Measurements from ENCODE around the gene ARFRP1. TPM values are rescaled to one million over a fixed set of nuclear protein-coding genes. Genes with fewer than 3 reads are reported as not detected.
A peak's percentile ranks its signal among the peaks of the same experiment; 100 is the strongest.

The ARFRP1 gene
- total and polyA plus RNA-seq, 2 of the 13 experiments (the other 11 are each of a cell fraction or from before 2014, with no cell fraction given) = 32.0 to 51.1 TPM

GRCh38 chr20:63697357-63697867, 10.4 kb downstream of the ARFRP1 start (continued):
- TF ChIP-seq ZNF503 (CRISPR knock-in tag; IDR thresholded peaks at IDR 0.05) (no peak), SAP130 (CRISPR knock-in tag; IDR thresholded peaks at IDR 0.05; ENCODE audit: low read depth) (no peak), ZNF720 (CRISPR knock-in tag; IDR thresholded peaks at IDR 0.05) (no peak), ZBTB37 (CRISPR knock-in tag; IDR thresholded peaks at IDR 0.05) (no peak), ATM (IDR thresholded peaks at IDR 0.05; ENCODE audit: borderline replicate concordance) (no peak), ZNF563 (CRISPR knock-in tag; IDR thresholded peaks at IDR 0.05) (0 out of 2 replicates have a peak, but pooled peaks have one; percentile 8), EHMT2 (IDR thresholded peaks at IDR 0.05; ENCODE audit: borderline replicate concordance, low read depth, low read length) (no peak), ZFP90 (CRISPR knock-in tag; IDR thresholded peaks at IDR 0.05; ENCODE audit: borderline replicate concordance) (no peak), ZNF30 (CRISPR knock-in tag; IDR thresholded peaks at IDR 0.05) (no peak; the same call in 1 of the 2 replicates), FOXA1 (IDR thresholded peaks at IDR 0.05) (no peak), FOXA1 (CRISPR knock-in tag; IDR thresholded peaks at IDR 0.05) (peak; percentile 22; the same call in 1 of the 2 replicates), FOXP4 (CRISPR knock-in tag; IDR thresholded peaks at IDR 0.05) (no peak), CCDC6 (CRISPR knock-in tag; IDR thresholded peaks at IDR 0.05) (no peak), YY1 (IDR thresholded peaks at IDR 0.05; ENCODE audit: insufficient read depth, insufficient replicate concordance, low read depth, low read length) (no peak), ZNF781 (CRISPR knock-in tag; IDR thresholded peaks at IDR 0.05; ENCODE audit: borderline replicate concordance, not compliant biosample characterization) (no peak), TOPORS (CRISPR knock-in tag; IDR thresholded peaks at IDR 0.05) (no peak), ZBED4 (CRISPR knock-in tag; IDR thresholded peaks at IDR 0.05; ENCODE audit: borderline replicate concordance) (no peak), ELF4 (CRISPR knock-in tag; IDR thresholded peaks at IDR 0.05; ENCODE audit: borderline replicate concordance) (no peak), SRSF1 (optimal IDR thresholded peaks at IDR 0.05; ENCODE audit: low read depth, low read length) (no peak), ZNF850 (CRISPR knock-in tag; conservative IDR thresholded peaks at IDR 0.05) (0 out of 2 replicates have a peak, but pooled peaks have one; percentile 63), DR1 (CRISPR knock-in tag; IDR thresholded peaks at IDR 0.05) (no peak)
